ENCODE data around the gene VPS50. TPM values are rescaled to one million over a fixed set of nuclear protein-coding genes. Genes with fewer than 3 reads are reported as not detected.

VPS50 gene
- total and polyA plus RNA-seq, 2 donors (not counting 1 experiment from before 2014, with no cell fraction given), result 9.4 to 54.1 TPM

GRCh38 chr7:93409324-93409723, 177.2 kb downstream of the VPS50 start:
- CTCF ChIA-PET, result no interaction called here
- no peak for DNase-seq
- WGBS (ENCODE audit: insufficient coverage), result 100% methylated on average over 1 of the region's 3 CpGs

More at GRCh38 chr7:93409324-93409723, 177.2 kb downstream of the VPS50 start:
- TF ChIP-seq CTCF (IDR thresholded peaks at IDR 0.05) (no peak), EZH2 (IDR thresholded peaks at IDR 0.05; ENCODE audit: borderline replicate concordance, insufficient read depth, low read depth, low read length, poor library complexity, severe bottlenecking) (no peak)
- Mint-ChIP-seq H3K27ac (no peak overlapping the region), H3K4me3 (no peak overlapping the region), H3K27me3 (no peaks in the 10 kb centered on the region), H3K4me1 (no peaks in the 10 kb centered on the region), H3K9me3 (ENCODE audit: insufficient read depth) (peaks cover 9% of the 10 kb centered on the region)
- Histone ChIP-seq H3K9ac (ENCODE audit: low read length) (no peak overlapping the region), H3K4me3 (ENCODE audit: control extremely low read depth in 1 of 5, extremely low read depth in 1 of 5, insufficient read depth in 1 of 5, low read depth in 2 of 5, low read length in 4 of 5) (no peak overlapping the region), H4K20me1 (ENCODE audit: control insufficient read depth, insufficient read depth, low read length, poor library complexity, severe bottlenecking) (no peaks in the 10 kb centered on the region), H3K4me2 (replicated peaks; ENCODE audit: low read depth, low read length, poor library complexity, severe bottlenecking) (no peak overlapping the region), H3K36me3 (replicated peaks in 1 of 2; ENCODE audit: control extremely low read depth in 1 of 2, control insufficient read depth in 1 of 2, extremely low read depth in 1 of 2, insufficient read depth in 2 of 2, low read length in 1 of 2) (no peaks in the 10 kb centered on the region), H3K9me3 (ENCODE audit: control extremely low read depth in 1 of 3, control insufficient read depth in 2 of 3, insufficient read depth in 1 of 3, low read length in 2 of 3) (peaks cover 0 to 9% (median 5%) of the 10 kb centered on the region in 3 donors), H2AFZ (ENCODE audit: insufficient read depth, low read depth, low read length, poor library complexity, severe bottlenecking) (no peak overlapping the region), H3K27me3 (replicated peaks in 1 of 4; ENCODE audit: control extremely low read depth in 1 of 4, control insufficient read depth in 3 of 4, insufficient read depth in 4 of 4, low read length in 3 of 4) (no peaks in the 10 kb centered on the region), H3K79me2 (ENCODE audit: control insufficient read depth, insufficient read depth, low read length) (no peaks in the 10 kb centered on the region), H3K4me1 (ENCODE audit: control insufficient read depth in 2 of 2, insufficient read depth in 2 of 2, low read length in 2 of 2) (no peaks in the 10 kb centered on the region), H3K27ac (ENCODE audit: low read length in 2 of 2) (no peak overlapping the region)
- no peak for ATAC-seq (ENCODE audit: low read depth)
- intact Hi-C loops (cut with micrococcal nuclease), result loop anchor here (10.0 kb wide), 1 partner anchor 55 kb away; no protein-coding TSS in a partner anchor
- POLR2A ChIA-PET, result no interaction called here

Other genes with a start within 250 kb of the VPS50 start
- gene SAMD9, start 114.4 kb upstream of the VPS50 start, total RNA-seq, result 39.2 and 42.1 TPM in 2 replicates
- 5.5 and 6.2 TPM in 2 replicates for gene SAMD9, start 114.4 kb upstream of the VPS50 start, polyA plus RNA-seq
- gene SAMD9L, start 84.0 kb upstream of the VPS50 start, total RNA-seq, result 45.3 and 45.8 TPM in 2 replicates
- 16.7 and 20.2 TPM in 2 replicates for gene SAMD9L, start 84.0 kb upstream of the VPS50 start, polyA plus RNA-seq
- gene HEPACAM2, start 5.9 kb upstream of the VPS50 start, total RNA-seq, result not detected in 2 replicates
- gene HEPACAM2, start 5.9 kb upstream of the VPS50 start, polyA plus RNA-seq, result not detected in 2 replicates